ENCODE results near the gene MLXIP.

MLXIP gene

GRCh38 chr12:122080149-122081082, 1.9 kb downstream of the MLXIP start:
- no peak for DNase-seq (ENCODE audit: low read depth)
- H3K4me3 ChIP-seq (ENCODE audit: low read depth, low read length), result peak overlapping the region; percentile 77
- no peak for TF ChIP-seq CTCF (IDR thresholded peaks at IDR 0.05; ENCODE audit: control insufficient read depth, extremely low read depth, insufficient read depth)

GRCh38 chr12:122081083-122081696, 2.6 kb downstream of the MLXIP start:
- no peak for TF ChIP-seq CTCF (IDR thresholded peaks at IDR 0.05; ENCODE audit: control insufficient read depth, extremely low read depth, insufficient read depth)
- H3K4me3 ChIP-seq (ENCODE audit: low read depth, low read length), result peak overlapping the region; percentile 77
- DNase-seq (ENCODE audit: low read depth), result no peak

- no peak overlapping the region for H3K4me3 ChIP-seq (ENCODE audit: low read depth, low read length)
- no peak for TF ChIP-seq CTCF (IDR thresholded peaks at IDR 0.05; ENCODE audit: control insufficient read depth, extremely low read depth, insufficient read depth)
- no peak for DNase-seq (ENCODE audit: low read depth)
Observed at GRCh38 chr12:122081697-122082221, 3.2 kb downstream of the MLXIP start.

GRCh38 chr12:122082621-122083356, 4.2 kb downstream of the MLXIP start:
- no peak overlapping the region for H3K4me3 ChIP-seq (ENCODE audit: low read depth, low read length)
- no peak for TF ChIP-seq CTCF (IDR thresholded peaks at IDR 0.05; ENCODE audit: control insufficient read depth, extremely low read depth, insufficient read depth)
- DNase-seq (ENCODE audit: low read depth), result no peak

- H3K4me3 ChIP-seq (ENCODE audit: low read depth, low read length), result no peak overlapping the region
- DNase-seq (ENCODE audit: low read depth), result no peak
- TF ChIP-seq CTCF (IDR thresholded peaks at IDR 0.05; ENCODE audit: control insufficient read depth, extremely low read depth, insufficient read depth), result no peak
Observed at GRCh38 chr12:122084857-122085405, 6.4 kb downstream of the MLXIP start.

GRCh38 chr12:122085591-122085990, 7.0 kb downstream of the MLXIP start:
- no peak for DNase-seq (ENCODE audit: low read depth)
- H3K4me3 ChIP-seq (ENCODE audit: low read depth, low read length), result no peak overlapping the region
- TF ChIP-seq CTCF (IDR thresholded peaks at IDR 0.05; ENCODE audit: control insufficient read depth, extremely low read depth, insufficient read depth), result no peak

All from LNCaP clone FGC (cell line).